ENCODE measurements around the gene TMEM59. TPM values are rescaled to one million over a fixed set of nuclear protein-coding genes. Genes with fewer than 3 reads are reported as not detected.

The TMEM59 gene
- total RNA-seq, 1 experiment from 2014 or later, result 121 TPM

DNA sequence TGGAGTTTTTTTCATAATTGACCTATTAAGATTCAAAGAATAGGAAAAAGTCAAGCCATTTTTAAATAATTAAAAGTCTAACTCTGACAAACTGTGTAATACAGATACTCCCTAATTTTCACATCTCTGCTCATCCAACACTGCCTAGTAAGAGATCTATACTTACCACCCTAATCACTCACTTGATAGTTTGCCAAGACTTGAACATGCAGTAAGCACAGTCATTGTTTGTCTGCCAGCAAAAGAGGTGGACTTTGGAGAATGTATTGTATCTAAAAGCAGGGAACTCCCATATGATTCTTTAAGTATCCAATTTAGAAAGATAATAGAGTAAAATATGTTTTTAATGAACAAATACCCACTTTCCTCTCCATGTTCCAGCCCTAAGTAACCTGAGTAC lies 15.5 kb downstream of the TMEM59 start:
- H3K9me3 ChIP-seq (ENCODE audit: control insufficient read depth in 1 of 2, insufficient read depth in 1 of 2, low read depth in 1 of 2, low read length in 2 of 2), result no peaks in the 10 kb centered on the region
- intact Hi-C loops (cut with micrococcal nuclease), result no loop called here
- ATAC-seq (no peak), DNase-seq (ENCODE audit: low read depth, low spot score) (no peak)
- no peaks in the 10 kb centered on the region for H3K27me3 ChIP-seq (ENCODE audit: insufficient read depth, low read length)
- no peak overlapping the region for H3K4me3 ChIP-seq (replicated peaks in 1 of 2; ENCODE audit: low read depth in 1 of 2, low read length in 2 of 2)
- BruUV-seq (replicated peaks), result no TSS peak
- no peaks in the 10 kb centered on the region for H4K20me1 ChIP-seq (ENCODE audit: insufficient read depth)
- ChIA-PET RAD21 (ENCODE audit: low non-redundant PET in 1 of 2, low total read pairs in 2 of 2, uncharacterized antibody in 2 of 2, unreplicated experiment in 2 of 2) (no interaction called here), POLR2A (no interaction called here), CTCF (no interaction called here)
- no peaks in the 10 kb centered on the region for H3K79me2 ChIP-seq (ENCODE audit: insufficient read depth, low read length)
- H3K9me2 ChIP-seq (ENCODE audit: insufficient read depth), result no peaks in the 10 kb centered on the region
- TF ChIP-seq EZH2 (IDR thresholded peaks at IDR 0.05), result no peak
- TF ChIP-seq, protein P1, sequence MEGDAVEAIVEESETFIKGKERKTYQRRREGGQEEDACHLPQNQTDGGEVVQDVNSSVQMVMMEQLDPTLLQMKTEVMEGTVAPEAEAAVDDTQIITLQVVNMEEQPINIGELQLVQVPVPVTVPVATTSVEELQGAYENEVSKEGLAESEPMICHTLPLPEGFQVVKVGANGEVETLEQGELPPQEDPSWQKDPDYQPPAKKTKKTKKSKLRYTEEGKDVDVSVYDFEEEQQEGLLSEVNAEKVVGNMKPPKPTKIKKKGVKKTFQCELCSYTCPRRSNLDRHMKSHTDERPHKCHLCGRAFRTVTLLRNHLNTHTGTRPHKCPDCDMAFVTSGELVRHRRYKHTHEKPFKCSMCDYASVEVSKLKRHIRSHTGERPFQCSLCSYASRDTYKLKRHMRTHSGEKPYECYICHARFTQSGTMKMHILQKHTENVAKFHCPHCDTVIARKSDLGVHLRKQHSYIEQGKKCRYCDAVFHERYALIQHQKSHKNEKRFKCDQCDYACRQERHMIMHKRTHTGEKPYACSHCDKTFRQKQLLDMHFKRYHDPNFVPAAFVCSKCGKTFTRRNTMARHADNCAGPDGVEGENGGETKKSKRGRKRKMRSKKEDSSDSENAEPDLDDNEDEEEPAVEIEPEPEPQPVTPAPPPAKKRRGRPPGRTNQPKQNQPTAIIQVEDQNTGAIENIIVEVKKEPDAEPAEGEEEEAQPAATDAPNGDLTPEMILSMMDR (IDR thresholded peaks at IDR 0.05 in 2 of 3, conservative IDR thresholded peaks at IDR 0.05 in 1 of 3; ENCODE audit: borderline replicate concordance in 1 of 3, insufficient read depth in 1 of 3, low read depth in 2 of 3, low read length in 2 of 3), result no peak
- TF ChIP-seq, protein P2, sequence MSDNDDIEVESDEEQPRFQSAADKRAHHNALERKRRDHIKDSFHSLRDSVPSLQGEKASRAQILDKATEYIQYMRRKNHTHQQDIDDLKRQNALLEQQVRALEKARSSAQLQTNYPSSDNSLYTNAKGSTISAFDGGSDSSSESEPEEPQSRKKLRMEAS (IDR thresholded peaks at IDR 0.05), result no peak
- TF ChIP-seq RAD21 (IDR thresholded peaks at IDR 0.05; ENCODE audit: low read depth), result no peak
- TF ChIP-seq EZH2phosphoT487 (IDR thresholded peaks at IDR 0.05; ENCODE audit: borderline replicate concordance), result no peak
- no peak for TF ChIP-seq SP1 (IDR thresholded peaks at IDR 0.05; ENCODE audit: low read depth)
- TF ChIP-seq POLR2AphosphoS5 (IDR thresholded peaks at IDR 0.05; ENCODE audit: low read depth, low read length), result no peak
- H2AFZ ChIP-seq (ENCODE audit: low read depth, low read length, poor library complexity, severe bottlenecking), result no peak overlapping the region
- no peak overlapping the region for H3K4me2 ChIP-seq (ENCODE audit: low read length)
- peaks cover 0 to 30% of the 10 kb centered on the region in 2 experiments; a peak in 2 of 4 replicates for H3K36me3 ChIP-seq (ENCODE audit: control insufficient read depth in 1 of 2, insufficient read depth in 2 of 2, low read length in 2 of 2)
- no peaks in the 10 kb centered on the region for H3K4me1 ChIP-seq (ENCODE audit: control insufficient read depth in 1 of 2, insufficient read depth in 2 of 2, low read length in 2 of 2)
- no peak overlapping the region for H3K9ac ChIP-seq (ENCODE audit: low read length)
- H3K27ac ChIP-seq (ENCODE audit: low read depth, low read length), result no peak overlapping the region
